ENCODE data around the gene EHBP1. TPM values are rescaled to one million over a fixed set of nuclear protein-coding genes. Genes with fewer than 3 reads are reported as not detected.

EHBP1 gene
- total and polyA plus RNA-seq, 2 experiments from 2014 or later = 27.2 to 47.9 TPM

- TF ChIP-seq CTCF (conservative IDR thresholded peaks at IDR 0.05; ENCODE audit: low read depth in 2 of 2) (no peak), EZH2 (IDR thresholded peaks at IDR 0.05; ENCODE audit: low read depth, unreplicated experiment) (no peak), CREB1 (CRISPR knock-in tag; IDR thresholded peaks at IDR 0.05; ENCODE audit: low read depth) (no peak), JUNB (IDR thresholded peaks at IDR 0.05; ENCODE audit: unreplicated experiment) (no peak)
Observed at GRCh38 chr2:62934517-62934916, 229.0 kb downstream of the EHBP1 start (continued).

DNA sequence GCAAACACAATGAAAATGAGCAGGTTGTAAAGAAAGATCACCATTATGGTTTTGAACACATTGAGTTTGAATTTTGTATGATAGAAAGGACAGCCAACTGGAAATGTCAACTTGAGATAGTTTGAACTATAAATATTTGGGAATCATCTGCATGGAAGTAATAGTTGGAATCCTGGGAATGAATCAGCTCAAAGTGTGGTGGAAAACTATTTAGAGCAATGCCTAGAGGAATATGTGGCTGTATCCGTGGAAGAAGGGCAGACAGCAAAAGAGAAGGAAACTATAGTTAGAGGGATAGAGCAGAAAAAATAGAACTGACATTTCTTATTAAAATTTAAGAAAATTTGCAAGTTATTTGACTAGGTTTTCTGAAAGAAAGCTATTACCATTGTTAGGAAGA lies 232.6 kb downstream of the EHBP1 start:
- H4K20me1 ChIP-seq (replicated peaks; ENCODE audit: insufficient read depth) = no peaks in the 10 kb centered on the region
- no peaks in the 10 kb centered on the region for H3K36me3 Mint-ChIP-seq (ENCODE audit: low read depth)
- no peak overlapping the region for H3K27ac ChIP-seq (ENCODE audit: low read depth)
- H2AFZ ChIP-seq = no peak overlapping the region
- H3K4me1 ChIP-seq (ENCODE audit: insufficient read depth) = peaks cover 14% of the 10 kb centered on the region
- no peak overlapping the region for H3K4me3 ChIP-seq
- ATAC-seq (no peak), DNase-seq (ENCODE audit: low spot score) (no peak)
- H3F3A ChIP-seq (replicated peaks; ENCODE audit: low read depth) = no peaks in the 10 kb centered on the region
- H3K4me2 ChIP-seq = no peak overlapping the region
- H3K4me1 Mint-ChIP-seq = peaks cover 15% of the 10 kb centered on the region
- H3K9me2 ChIP-seq (ENCODE audit: insufficient read depth) = no peaks in the 10 kb centered on the region
- no peaks in the 10 kb centered on the region for H3K27me3 Mint-ChIP-seq (ENCODE audit: insufficient read depth, low read depth, poor library complexity)
- H3K27ac Mint-ChIP-seq = no peak overlapping the region
- no peaks in the 10 kb centered on the region for H3K36me3 ChIP-seq (ENCODE audit: insufficient read depth)
- no peak overlapping the region for H3K4me3 Mint-ChIP-seq
- H3K79me2 ChIP-seq (replicated peaks; ENCODE audit: insufficient read depth) = no peaks in the 10 kb centered on the region
- no peaks in the 10 kb centered on the region for H3K9me3 Mint-ChIP-seq
- no peaks in the 10 kb centered on the region for H3K27me3 ChIP-seq (ENCODE audit: insufficient read depth)
- no peak for TF ChIP-seq JUNB (IDR thresholded peaks at IDR 0.05; ENCODE audit: unreplicated experiment)
- TF ChIP-seq STAT1 (IDR thresholded peaks at IDR 0.05; ENCODE audit: unreplicated experiment) = no peak
- TF ChIP-seq ZNF331 (CRISPR knock-in tag; IDR thresholded peaks at IDR 0.05; ENCODE audit: low read depth) = no peak
- no peak for TF ChIP-seq CTCF (conservative IDR thresholded peaks at IDR 0.05; ENCODE audit: low read depth in 2 of 2)
- no peak for TF ChIP-seq CREB1 (CRISPR knock-in tag; IDR thresholded peaks at IDR 0.05; ENCODE audit: low read depth)
- no peak for TF ChIP-seq REST (IDR thresholded peaks at IDR 0.05; ENCODE audit: unreplicated experiment)
- no peak for TF ChIP-seq ZNF114 (CRISPR knock-in tag; IDR thresholded peaks at IDR 0.05)
- TF ChIP-seq ZNF462 (CRISPR knock-in tag; IDR thresholded peaks at IDR 0.05) = no peak
- no peak for TF ChIP-seq ETS1 (IDR thresholded peaks at IDR 0.05)

Measured in GM23338 (cell line).